Ecto neural progenitor cell (in vitro differentiated cells): ENCODE data around the gene MICALL2.
A peak's percentile ranks its signal among the peaks of the same experiment; 100 is the strongest.

Experiments
- DNase-seq: peaks from one replicate; pipeline ENCODE4 v3.0.0-alpha.2; 2018; ENCODE audit warnings: low spot score

Gene MICALL2

DNA sequence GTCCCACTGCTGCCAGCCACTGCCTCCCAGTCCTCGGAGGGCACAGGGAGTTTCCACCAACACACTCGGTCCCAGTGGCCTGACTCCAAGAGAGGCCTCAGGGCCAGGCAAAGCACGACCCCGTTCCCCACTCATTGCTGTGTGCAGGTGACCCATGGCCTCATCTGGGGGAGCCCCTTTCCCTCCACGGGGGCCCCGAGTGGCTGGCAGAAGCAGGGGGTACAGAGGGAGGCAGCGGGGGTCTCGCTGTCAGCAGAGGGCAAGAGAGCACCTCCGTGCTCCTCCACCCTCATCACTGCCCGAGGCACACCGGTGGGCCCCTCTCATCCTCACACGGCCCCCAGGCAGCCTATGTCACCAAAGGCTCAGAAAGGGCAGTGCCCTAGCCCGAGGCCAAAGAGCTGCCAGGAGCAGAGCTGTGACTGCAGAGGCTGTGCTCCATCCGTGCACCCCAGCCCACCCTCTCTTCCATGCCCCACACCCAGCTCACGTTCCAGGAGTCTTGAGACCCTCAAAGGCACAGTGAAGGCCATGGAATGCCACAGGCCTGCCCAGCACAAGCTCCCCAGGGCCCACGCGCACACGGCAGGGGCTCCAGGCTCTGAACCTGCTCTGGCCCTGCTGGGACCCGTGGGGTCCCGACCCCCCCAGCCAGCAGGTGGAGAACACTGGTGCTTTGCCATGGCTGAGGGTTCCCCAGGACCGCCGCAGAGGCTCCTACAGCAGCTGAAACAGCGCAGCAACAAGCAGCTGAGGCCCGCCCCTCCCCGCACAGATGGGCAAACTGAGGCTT is 25.9 kb downstream of the MICALL2 start:
- no peak for DNase-seq

DNA sequence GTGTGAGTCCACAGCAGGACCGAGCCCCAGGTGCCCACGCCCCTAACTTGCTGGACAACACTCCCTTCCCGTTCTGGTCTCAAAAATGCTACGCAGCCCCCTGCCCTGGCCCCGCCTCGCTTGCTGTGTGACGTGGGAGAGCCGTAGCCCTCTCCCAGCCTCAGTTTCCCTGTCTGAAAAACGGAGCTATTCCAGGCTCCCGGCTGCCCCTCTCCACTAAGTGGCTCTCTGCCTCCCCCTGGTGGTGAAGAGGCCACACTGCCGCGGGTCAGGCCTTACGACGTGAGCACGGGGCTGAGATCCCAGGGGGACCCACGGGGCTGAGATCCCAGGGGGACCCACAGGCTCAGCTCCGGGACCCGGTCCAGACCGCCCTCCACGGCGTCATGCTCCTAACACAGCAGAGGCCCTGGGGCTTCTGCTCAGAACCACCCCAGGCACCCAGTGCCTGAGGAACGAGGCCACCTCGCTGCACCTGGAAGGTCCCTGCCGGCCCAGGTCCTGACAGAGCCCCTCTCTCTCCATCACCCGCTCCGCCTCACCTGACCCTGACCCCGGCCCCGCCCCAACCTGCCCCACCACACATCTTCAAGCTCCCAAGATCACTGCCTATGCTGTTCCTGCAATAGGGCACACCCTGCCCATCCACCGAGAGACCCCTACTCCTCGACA is 26.7 kb downstream of the MICALL2 start:
- DNase-seq, result peak; percentile 88

DNA sequence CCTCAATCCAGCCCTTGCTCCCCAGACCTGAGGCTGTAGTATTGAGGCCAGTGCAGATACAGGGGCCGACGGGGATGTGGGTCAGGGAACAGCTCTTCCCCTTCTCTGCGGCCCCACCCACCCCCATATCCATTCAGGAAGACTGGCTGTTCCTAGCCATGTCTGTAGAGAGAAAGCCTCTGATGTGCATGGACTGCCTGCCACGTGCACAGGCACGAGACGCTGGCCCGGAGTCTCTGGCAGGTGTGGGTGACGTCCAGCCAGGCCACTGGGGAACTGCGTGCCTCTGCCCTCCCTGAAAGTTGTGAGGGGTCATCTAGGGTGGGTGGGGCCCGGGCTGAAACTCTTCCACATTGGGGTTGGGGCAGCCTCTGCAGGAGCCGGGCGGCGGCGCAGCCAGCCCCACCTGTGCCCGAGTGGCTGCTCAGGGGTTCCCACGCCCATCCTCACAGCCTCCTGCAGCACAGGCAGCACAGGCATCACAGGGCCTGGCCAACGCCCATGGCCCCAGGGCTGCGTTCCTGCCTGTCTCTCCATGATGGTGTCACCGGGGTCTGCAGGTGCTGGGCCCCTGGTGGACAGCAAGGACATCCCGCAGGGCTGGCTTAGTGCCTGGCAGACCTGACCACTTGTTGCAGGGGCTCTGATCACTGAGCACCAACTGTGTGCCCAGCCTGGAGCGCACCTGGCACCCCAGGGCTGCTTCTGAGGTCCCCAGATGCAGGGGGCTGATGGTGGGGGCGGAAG is 27.5 kb downstream of the MICALL2 start:
- no peak for DNase-seq

DNA sequence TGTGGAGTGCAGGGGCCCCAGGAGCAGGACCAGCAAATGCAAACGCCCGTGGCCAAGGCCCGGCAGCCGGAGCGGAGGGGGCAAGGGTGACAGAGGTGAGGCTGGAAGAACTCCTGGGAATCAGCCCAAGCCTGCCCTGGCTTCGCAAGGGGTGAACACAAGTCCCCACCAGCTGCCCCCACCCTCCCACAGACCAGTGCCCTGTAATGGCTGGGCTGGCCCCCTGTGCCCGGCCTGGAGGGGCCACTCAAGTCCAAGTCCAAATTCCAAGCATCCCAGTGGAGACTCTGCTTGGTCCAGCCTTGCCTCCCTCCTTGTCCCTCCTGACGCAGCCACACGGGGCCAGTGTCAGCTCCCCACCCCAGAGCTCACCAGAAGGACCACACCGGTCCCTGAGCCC is 28.0 kb downstream of the MICALL2 start:
- DNase-seq, result no peak

DNA sequence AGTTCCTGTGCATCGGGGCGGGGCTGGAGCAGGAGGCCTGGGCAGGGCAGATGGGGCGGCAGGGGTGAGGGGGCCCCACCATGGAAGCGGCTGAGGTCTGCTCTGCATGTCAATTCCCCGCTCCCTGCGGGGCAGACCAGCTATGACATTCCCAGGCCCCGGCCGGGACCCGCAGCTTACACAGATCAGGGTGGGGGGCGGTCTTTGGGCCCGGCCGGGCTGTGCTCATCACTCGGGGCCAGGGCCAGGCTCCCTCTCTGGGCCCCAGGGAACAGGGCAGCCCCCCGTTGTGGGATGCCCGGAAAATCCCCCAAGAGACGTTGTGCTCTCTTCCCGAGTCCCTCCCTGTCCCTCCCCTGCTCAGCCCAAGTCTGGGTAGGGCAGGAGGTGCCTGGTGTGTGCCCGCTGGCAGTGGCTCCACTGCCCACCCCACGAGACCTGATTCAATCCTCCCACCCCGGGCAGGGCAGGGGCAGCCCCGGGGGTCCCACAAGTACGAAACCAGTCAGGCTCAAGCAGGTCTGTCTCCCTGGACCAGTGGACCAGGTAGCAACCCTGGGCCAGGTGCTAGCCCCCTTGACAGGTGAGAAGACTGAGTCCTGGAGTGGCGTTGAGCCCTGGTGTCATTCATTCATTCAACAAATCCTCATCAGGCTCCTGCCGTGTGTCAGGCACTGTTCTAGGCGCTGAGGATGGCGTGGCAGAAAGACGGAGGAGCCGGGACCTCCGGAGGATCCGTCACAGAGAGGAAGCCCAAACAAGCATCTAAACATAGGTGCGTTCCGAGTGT is 29.0 kb downstream of the MICALL2 start:
- no peak for DNase-seq

DNA sequence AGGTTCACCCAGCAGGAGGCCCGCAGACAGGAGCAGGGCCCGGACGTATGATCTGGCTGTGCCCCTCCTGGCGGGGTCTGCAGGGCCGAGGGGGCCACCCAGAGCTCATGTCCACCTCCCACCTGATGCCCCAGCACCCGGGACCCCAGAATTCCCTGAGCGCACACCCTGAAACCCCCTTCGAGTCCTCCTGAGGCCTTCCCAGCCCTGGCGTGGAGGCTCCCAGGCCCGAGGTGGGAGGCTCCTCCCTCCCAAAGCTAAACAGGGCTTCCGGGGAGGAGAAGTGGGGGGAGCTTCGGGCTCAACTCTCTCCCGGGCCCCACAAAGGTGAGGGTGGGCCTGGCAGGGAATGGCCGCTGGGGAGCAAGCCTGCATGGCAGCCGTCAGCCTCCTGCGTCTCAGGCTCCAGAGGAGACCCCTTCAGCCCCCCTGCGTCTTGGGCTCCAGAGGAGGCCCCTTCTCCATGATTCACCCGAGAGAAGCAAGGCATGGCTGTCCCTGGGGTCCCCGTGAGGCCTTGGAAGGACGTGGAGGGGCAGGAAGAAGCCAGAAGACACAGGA is 30.2 kb downstream of the MICALL2 start:
- no peak for DNase-seq

DNA sequence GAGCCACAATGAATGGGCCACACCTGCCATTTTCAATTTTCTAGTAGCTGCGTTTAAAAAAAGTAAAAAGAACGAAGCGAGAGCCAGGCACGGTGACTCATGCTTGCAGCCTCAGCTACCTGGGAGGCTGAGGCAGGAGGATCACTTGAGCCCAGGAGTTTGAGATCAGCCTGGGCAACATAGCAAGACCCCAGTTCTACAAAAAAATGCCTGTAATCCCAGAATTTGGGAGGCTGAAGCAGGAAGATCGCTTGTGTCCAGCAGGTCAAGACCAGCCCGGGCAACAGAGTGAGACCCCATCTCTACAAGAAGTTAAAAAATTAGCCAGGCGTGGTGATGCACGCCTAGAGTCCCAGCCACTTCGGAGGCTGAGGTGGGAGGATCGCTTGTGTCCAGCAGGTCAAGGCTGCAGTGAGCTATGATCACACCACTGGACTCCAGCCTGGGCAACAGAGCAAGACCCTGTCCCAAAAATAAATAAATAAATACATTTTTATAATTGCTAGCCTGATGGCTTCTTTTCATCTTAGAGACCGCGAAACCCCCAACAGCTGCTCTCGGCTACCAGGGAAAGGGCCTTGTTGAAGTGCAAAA is 32.1 kb downstream of the MICALL2 start:
- no peak for DNase-seq

DNA sequence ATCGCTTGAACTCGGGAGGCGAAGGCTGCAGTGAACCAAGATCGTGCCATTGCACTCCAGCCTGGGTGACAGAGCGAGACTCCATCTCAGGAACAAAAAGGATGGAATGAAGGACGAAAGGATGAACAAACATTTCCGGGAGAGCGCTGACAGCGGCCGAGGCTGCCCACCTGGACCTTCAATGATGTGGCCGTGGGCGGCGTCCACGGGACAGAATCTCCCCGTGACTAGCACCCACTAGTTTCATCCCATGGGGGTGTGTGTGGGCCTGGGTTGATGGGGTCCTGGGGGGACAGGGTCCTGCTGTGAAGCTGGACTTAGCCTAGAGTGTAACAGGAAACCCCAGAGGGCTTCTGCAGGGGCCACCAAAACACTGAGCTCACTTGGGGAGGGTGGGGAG is 32.8 kb downstream of the MICALL2 start:
- DNase-seq, result no peak

DNA sequence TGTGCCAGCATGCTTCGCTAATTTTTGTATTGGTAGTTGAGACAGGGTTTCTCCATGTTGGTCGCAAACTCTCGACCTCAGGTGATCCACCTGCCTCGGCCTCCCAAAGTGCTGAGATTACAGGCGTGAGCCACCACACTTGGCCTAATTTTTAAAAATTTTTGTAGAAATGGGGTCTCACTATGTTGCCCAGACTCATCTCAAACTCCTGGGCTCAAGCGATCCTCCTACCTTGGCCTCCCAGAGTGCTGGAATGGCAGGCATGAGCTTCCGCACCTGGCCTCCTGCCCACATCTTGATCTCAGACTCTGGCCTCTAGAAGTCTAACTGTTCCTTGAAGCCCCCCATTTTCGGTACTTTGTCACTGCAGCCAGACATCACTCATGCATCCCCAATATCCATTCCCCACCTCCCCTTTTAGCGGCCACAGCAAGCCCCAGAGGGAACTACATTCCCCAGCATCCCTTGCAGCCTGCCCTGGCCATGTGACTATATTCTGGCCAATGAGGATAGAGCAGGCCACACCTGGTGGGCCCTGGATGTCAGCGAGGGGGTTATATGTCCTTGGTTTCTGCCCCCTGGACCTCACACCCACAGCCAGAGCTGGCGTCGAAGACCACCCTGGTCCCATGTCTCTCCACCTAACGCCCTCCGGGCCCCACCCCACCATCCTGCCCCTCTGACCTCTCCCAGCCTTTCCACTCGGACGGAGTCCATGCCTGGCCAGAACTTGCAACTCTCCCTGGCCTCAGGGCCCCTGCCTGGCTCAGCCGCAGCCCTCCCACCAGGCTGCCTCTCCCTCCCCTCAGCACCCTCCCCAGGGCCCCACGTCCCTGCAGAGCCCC is 33.8 kb downstream of the MICALL2 start:
- DNase-seq, result no peak

DNA sequence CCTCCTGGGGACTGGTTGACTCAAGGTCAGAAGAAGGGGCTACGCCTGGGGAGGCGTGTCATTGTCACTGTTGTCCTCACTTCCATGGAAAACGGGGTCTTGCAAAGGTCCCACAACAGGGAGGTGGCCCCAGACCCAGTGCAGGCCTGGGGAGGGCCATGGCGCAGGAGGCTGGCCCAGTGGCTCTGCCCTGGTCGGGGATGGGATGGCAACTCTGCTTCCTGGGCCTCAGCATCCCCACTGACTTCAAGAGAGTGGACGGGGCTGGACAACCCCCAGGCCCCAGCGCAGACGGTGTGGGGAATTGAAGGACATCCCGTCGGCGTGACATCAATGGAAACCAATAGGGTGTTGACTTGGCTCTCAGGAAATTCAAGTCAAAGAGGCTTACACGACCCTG is 35.2 kb downstream of the MICALL2 start:
- DNase-seq, result no peak

DNA sequence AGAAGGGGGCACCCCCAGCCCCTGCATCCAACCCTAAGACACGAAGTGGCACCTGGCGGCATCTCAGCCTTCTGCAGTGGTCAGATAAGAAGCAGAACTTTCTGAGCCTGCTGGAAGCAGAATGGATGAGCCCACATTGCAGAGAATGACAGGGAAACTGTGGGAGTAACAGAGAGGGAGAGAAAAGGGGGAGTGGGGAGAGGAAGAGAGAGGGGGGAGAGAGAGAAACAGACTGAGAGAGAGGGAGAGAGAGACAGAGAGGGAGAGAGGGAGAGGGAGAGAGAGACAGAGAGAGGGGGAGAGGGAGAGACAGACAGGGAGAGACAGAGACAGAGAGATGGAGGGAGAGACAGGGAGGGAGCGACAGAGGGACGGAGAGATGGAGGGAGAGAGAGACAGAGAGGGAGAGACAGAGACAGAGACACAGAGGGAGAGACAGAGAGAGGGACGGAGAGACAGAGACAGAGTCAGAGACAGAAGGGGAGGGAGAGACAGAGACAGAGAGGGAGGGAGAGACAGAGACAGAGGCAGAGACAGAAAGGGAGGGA is 35.9 kb downstream of the MICALL2 start:
- DNase-seq, result no peak

DNA sequence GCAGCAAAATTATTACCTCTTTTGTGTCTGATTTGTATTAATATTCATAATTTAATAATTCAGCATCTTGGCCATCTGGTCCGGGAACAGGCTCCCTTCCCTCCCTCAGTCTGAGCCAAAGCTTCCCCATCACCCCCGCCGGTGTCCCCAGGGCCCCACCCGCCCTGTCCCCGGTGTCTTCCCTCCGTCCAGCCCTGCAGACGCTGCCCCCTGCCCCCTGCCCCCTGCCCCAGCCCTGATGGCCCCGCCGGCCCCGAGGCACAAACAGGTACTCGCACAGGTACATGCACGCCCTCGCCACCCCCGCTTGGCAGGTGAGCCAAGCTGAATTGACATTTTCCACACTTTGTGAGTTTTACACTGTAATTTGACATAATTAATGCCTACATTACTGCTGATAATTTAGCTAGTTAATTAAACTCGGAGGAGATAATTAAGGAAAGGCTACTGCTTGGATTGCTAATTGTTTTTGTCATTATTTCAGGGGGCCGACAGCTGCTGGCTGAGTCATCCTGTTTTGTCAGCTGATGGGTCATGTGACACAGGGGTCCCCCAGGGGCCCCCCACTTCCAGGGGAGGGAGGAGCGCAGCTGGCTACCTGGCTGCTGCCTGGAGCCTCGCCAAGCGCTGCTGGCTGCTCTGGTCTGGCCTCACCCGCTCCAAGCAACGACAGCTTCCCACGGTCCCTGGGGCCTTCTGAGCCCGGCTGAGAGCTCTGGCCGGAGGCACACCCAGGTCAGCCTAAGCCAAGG is 36.6 kb downstream of the MICALL2 start:
- DNase-seq, result no peak

DNA sequence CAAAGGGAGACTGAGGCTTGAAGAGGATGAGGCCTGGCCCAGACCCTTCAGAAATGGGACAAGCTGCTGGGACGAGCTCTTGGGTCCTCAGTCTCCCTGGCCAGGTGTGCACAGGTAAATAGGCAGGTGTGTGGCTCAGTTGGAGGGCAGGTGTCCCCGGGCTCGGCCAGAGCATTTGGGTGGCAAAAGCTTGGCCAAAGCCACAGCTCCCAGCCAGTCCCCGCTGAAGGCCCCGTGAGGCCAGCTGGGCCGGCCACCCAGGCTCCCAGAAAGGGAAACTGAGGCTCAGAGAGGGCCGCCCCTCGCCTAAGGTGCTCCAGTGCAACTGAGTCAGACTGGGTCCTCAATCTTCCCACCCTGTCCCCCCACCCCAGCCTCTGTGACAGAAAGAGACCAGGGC is 37.3 kb downstream of the MICALL2 start:
- no peak for DNase-seq

DNA sequence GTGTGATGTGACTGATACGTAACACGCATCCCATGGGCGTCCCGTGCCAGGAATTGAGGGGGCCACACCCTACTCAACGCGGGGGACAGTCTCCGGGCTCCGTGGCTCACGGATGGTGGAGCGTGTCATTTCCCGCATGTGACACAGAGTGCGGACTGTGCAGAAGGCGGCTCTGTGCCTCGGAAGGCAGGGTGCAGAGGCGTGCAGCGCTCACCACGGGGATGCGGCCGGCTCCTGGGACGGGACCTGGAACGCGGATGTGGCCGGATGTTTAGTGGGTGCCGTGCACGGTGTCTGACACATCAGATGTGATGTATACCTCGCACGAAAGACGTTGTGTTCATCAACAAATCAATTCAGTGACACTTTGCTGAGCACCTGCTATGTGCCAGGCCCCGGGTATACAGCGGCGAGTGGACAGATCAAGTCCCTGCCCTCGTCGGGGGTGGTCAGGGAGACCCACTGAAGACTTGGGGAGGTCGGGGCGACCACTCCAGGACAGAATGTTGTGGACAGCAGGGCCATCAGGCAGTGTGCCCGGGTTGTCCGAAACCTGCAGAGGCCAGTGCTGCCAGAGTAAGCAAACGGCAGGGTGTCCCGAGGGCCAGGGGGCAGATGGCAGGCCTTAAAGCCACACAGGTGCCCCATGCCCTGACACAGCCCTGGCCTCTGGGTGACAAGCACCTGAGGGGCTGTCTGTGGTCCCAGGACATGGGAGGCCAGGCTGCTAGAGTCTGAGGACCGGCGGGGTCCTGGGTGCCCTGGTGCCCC is 38.1 kb downstream of the MICALL2 start:
- DNase-seq, result no peak

DNA sequence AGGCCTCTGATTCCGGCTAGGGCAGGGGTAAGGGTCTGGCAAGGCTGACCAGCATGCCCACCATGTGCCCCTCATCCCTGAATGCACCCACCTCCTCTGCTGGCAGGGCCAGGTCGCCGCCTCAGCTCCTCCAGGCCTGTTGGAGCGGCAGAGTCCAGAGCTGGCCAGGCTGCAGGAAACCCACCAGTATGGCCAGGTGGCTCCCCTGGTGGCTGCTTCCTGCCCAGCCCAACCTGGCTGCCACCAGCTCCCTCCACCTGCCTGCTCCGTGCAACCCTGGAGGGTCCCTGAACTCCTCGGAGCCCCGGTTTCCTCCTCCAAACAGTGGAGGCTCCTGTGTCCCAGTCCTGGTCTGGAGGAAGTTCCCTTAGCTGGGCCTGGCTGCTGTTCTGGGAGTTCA is 39.6 kb downstream of the MICALL2 start:
- DNase-seq, result no peak

DNA sequence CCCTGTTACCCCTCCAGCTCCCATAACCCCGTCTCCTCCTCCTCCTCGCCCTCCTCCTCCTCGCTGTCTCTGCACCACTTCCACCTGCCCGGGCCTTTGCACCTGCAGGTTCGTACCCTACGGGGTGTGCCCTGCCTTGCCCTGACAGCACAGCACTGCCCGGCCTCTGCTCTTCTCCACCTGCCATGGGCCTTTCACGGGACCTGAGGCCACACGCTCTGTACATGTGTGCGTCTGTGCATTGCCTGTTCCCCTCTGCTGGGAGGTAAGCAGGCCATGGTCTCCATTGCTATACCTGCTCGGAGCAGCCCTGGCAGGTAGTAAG is 40.0 kb downstream of the MICALL2 start:
- no peak for DNase-seq

DNA sequence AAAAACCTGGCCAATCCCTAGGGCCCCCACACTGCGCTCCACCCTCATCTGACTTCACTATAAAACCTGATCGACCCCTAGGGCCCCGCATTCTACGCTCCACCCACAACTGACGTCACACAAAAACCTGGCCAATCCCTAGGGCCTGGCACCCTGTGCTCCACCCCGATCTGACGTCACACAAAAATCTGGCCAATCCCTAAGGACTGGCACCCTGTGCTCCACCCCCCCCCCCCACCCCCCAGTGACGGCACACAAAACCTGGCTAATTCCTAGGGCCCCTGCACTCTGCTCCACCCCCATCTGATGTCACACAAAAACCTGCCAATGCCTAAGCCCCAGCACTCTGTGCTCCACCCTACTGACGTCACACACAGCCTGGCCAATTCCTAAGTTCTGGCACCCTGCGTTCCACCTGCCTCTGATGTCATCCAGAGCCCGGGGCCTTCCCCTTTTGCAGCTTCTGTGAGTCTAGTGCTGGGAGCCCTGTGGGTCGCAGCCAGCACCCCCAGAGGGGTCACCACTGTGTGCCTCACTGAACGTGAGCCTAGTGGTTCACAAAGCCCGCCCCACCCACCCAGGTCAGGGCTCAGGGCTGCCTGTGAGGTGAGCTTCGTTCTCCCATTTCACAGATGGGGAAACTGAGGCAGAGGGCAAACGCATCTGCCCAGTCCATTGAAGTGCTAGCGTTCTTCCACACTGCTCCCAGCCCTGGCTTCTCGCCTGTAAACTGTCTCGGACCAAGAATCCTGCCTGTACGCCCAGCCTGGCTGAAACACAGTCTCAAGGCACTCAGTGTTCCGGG is 40.6 kb downstream of the MICALL2 start:
- DNase-seq, result peak; percentile 75

DNA sequence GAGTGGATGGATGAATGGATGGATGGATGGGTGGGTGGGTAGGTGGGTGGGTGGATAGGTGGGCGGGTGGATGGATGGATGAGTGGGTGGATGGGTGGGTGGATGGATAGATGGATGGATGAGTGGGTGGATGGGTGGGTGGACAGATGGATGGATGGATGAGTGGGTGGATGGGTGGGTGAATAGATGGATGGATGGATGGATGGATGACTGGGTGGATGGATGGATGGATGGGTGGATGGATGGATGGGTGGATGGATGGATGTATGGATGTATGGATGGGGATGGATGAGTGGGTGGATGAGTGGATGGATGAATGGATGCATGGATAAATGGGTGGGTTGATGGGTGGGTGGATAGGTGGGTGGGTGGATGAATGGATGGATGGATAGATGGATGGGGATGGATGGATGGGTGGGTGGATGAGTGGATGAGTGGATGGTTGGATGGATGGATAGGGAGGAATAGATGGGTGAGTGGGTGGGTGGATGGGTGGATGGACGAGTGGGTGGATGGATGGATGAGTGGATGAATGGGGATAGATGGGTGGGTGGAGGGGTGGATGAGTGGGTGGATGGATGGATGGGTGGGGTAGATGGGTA is 43.8 kb downstream of the MICALL2 start:
- DNase-seq, result no peak
